AG04450 (cell line): ENCODE data around the gene ARMC10. TPM values are rescaled to one million over a fixed set of nuclear protein-coding genes. Genes with fewer than 3 reads are reported as not detected.

Experiments
- CTCF ChIA-PET: fragments of 300-600, 350-600 bp; formaldehyde crosslinking; extraction: SDS; loops from one replicate; lab custom pipeline; 2022; ENCODE audit warnings: antibody characterized with exemption, inconsistent platforms; lab: Charles Lee
- POLR2A ChIA-PET: fragments of 350-600 bp; formaldehyde crosslinking; extraction: SDS; loops from one replicate; lab custom pipeline; 2021; ENCODE audit warnings: antibody characterized with exemption, inconsistent platforms; lab: Yijun Ruan, JAX
- DNase-seq: peaks from one replicate; pipeline ENCODE4 v3.0.0-alpha.2; 2011; ENCODE audit warnings: low read depth, low spot score
- H3K27ac ChIP-seq: one replicate; pipeline ENCODE4 v1.5.1; 2012; ENCODE audit warnings: low read depth, low read length, control low read depth
- H3K27me3 ChIP-seq: one replicate; pipeline ENCODE4 v1.6.0; 2012; ENCODE audit warnings: low read length; ENCODE audit not compliant: control insufficient read depth, insufficient read depth
- H3K4me3 ChIP-seq: 2 replicates; pipeline ENCODE4 v1.5.1; 2011; ENCODE audit warnings: mild to moderate bottlenecking, low read depth, low read length, control low read depth
- H3K9me3 ChIP-seq: 2 replicates; pipeline ENCODE4 v1.5.1; 2012; ENCODE audit warnings: low read length; ENCODE audit not compliant: control insufficient read depth, insufficient read depth
- CTCF ChIP-seq: IDR thresholded peaks from 2 replicates; pipeline ENCODE4 v1.5.1; 2011; ENCODE audit warnings: low read depth, low read length, control low read depth, inconsistent platforms
- polyA plus RNA-seq: library from polyadenylated mRNA; depleted of rRNA; stranded (reverse); fragments of >200 nt; gene quantifications from 2 replicates; pipeline ENCODE4 v1.2.3, GENCODE V29; 2011

Gene ARMC10
- polyA plus RNA-seq, 1 experiment: 54.9 TPM

DNA sequence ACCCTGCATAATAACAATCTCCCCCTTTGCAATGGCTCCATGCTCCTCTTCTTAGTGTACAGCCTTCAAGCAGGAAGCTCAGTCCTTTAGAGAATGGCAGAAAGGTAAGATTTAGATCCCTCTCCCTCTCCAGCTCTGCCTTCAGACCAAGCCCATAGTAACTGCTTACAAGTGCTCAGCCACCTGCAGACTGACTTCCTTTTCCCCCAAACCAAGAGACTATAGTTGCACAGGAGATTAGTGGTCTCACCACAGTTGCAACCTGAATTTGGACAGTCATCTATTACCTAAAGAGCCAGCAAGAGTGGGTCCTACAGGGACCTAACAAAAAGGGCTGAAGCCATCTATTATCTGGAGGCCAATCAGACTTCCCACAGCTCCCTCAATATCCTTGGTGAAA is 16.8 kb upstream of the ARMC10 start:
- ChIA-PET CTCF (no interaction called here), POLR2A (no interaction called here)
- Histone ChIP-seq H3K27ac (no peak overlapping the region), H3K4me3 (no peak overlapping the region), H3K9me3 (no peaks in the 10 kb centered on the region), H3K27me3 (no peaks in the 10 kb centered on the region)
- no peak for TF ChIP-seq CTCF
- no peak for DNase-seq

DNA sequence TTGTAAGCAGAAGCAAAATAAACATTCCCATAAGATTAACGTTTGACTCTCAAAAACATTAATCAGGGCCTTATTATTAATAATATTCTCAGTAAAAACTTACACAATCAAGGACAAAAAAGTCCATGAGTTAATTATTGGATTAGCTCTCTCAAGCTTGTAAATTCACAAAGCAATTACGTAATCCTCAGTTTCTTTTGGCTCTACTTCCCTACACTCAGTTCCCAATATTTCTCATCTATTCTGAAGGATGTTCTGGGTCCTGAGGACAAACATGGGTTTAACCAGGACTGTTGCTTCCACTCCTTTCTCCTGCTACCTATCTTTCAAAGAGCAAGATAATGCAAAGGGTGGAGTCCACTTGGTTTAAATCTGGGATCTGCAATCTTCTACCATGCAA is 15.5 kb upstream of the ARMC10 start:
- no peak for TF ChIP-seq CTCF
- no peaks in the 10 kb centered on the region for H3K9me3 ChIP-seq
- no peak overlapping the region for H3K4me3 ChIP-seq
- ChIA-PET CTCF (interaction anchor here (1.1 kb wide), 1 partner anchor 9 kb away, joined by 3 read pairs; no protein-coding TSS in a partner anchor), POLR2A (no interaction called here)
- H3K27me3 ChIP-seq: no peaks in the 10 kb centered on the region
- H3K27ac ChIP-seq: no peak overlapping the region
- DNase-seq: no peak

- ChIA-PET POLR2A (no interaction called here), CTCF (interaction anchor here (1.4 kb wide), 2 partner anchors 147 to 305 kb away, joined by 4 to 5 read pairs; no protein-coding TSS in a partner anchor)
- peak; percentile 7; the same call in 1 of the 2 replicates for TF ChIP-seq CTCF
- H3K27me3 ChIP-seq: no peaks in the 10 kb centered on the region
- no peak for DNase-seq
- H3K9me3 ChIP-seq: peaks cover 3% of the 10 kb centered on the region
- H3K4me3 ChIP-seq: no peak overlapping the region
- no peak overlapping the region for H3K27ac ChIP-seq
Observed at GRCh38 chr7:103063895-103064294, 11.0 kb upstream of the ARMC10 start.

GRCh38 chr7:103065667-103066066 is 9.3 kb upstream of the ARMC10 start:
- CTCF ChIA-PET: interaction anchor here (1.8 kb wide), 2 partner anchors 9 to 307 kb away, joined by 8 to 9 read pairs; partner anchors contain the start of genes ARMC10 and FBXL13

More at GRCh38 chr7:103065667-103066066, 9.3 kb upstream of the ARMC10 start:
- peaks cover 6% of the 10 kb centered on the region for H3K9me3 ChIP-seq
- POLR2A ChIA-PET: no interaction called here
- DNase-seq: no peak
- H3K27ac ChIP-seq: no peak overlapping the region
- no peaks in the 10 kb centered on the region for H3K27me3 ChIP-seq
- TF ChIP-seq CTCF: peak; percentile 60
- H3K4me3 ChIP-seq: no peak overlapping the region
